Activated T-cell treated with anti-CD3 and anti-CD28 coated beads, Interleukin-2, amount 50 U/mL, for 24 hours (primary cell): ENCODE measurements around the gene NFIX.

Experiments used
- DNase-seq: peaks from one replicate; pipeline ENCODE4 v3.0.0-alpha.2; 2020
- H3K27ac Mint-ChIP-seq: 2 replicates; pipeline ENCODE4 v1.8.0; 2020; ENCODE audit warnings: mild to moderate bottlenecking, mixed read lengths
- H3K27me3 Mint-ChIP-seq: 2 replicates; pipeline ENCODE4 v1.8.0; 2020; ENCODE audit warnings: mixed read lengths
- H3K36me3 Mint-ChIP-seq: 2 replicates; pipeline ENCODE4 v1.8.0; 2020; ENCODE audit warnings: low read depth, mixed read lengths
- H3K4me1 Mint-ChIP-seq: 2 replicates; pipeline ENCODE4 v1.8.0; 2020; ENCODE audit warnings: low read depth, mixed read lengths
- H3K4me3 Mint-ChIP-seq: 2 replicates; pipeline ENCODE4 v1.8.0; 2020; ENCODE audit warnings: mild to moderate bottlenecking, moderate library complexity, mixed read lengths
- H3K9me3 Mint-ChIP-seq: 2 replicates; pipeline ENCODE4 v1.8.0; 2020; ENCODE audit warnings: mixed read lengths

Gene NFIX

DNA sequence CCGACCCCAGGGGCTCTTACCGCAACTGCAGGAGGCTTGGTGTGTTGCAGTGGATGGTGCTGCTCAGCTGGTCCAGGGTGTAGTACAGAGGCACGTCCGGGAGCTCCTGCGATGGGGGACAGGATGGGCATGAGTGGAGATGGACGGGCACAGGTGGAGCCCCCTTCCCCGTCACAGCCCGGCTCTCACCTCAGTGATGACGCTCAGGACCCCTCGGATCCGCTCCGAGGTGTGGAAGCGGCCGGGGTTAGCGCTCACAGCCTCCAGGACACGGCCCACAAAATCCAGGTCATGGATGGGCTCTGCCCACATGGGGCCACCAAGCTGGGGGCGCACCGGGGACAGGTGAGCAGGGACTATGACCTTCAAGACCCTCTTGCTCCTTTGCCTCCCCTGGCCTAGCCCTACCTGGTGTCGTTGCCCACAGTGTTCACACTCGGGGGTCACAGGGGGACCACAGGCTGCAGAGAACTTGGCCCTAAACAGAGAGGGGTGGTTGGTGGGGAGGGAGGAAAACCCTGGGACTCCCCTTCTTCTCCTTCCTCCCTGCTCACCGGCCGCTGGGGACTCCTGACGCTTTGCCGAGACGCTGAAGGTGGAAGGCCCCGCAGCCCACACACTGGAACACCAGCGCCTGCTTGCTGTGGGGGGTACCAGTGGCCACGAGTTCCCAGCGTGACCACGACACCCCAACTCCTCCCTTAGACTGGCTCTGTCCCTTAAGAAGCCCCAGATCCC, 114.3 kb downstream of the NFIX start:
- DNase-seq: no peak
- no peaks in the 10 kb centered on the region for H3K27me3 Mint-ChIP-seq
- no peaks in the 10 kb centered on the region for H3K9me3 Mint-ChIP-seq
- H3K4me3 Mint-ChIP-seq: no peak overlapping the region
- H3K4me1 Mint-ChIP-seq: peaks cover 22% of the 10 kb centered on the region
- no peak overlapping the region for H3K27ac Mint-ChIP-seq
- H3K36me3 Mint-ChIP-seq: peaks cover 78% of the 10 kb centered on the region

- Mint-ChIP-seq H3K4me3 (no peak overlapping the region), H3K4me1 (peaks cover 23% of the 10 kb centered on the region), H3K36me3 (peaks cover 78% of the 10 kb centered on the region), H3K9me3 (no peaks in the 10 kb centered on the region), H3K27ac (no peak overlapping the region), H3K27me3 (no peaks in the 10 kb centered on the region)
- no peak for DNase-seq
Measured at GRCh38 chr19:13110099-13110610, 114.9 kb downstream of the NFIX start.

- Mint-ChIP-seq H3K27ac (no peak overlapping the region), H3K4me3 (no peak overlapping the region), H3K36me3 (peaks cover 80% of the 10 kb centered on the region), H3K9me3 (no peaks in the 10 kb centered on the region), H3K4me1 (peaks cover 23% of the 10 kb centered on the region), H3K27me3 (no peaks in the 10 kb centered on the region)
- DNase-seq: no peak
Measured at GRCh38 chr19:13112555-13112954, 117.3 kb downstream of the NFIX start.

GRCh38 chr19:13115936-13116281, 120.6 kb downstream of the NFIX start:
- Mint-ChIP-seq H3K27me3 (no peaks in the 10 kb centered on the region), H3K36me3 (peaks cover 71% of the 10 kb centered on the region), H3K4me3 (peak overlapping the region; percentile 97), H3K9me3 (no peaks in the 10 kb centered on the region), H3K27ac (peak overlapping the region; percentile 96), H3K4me1 (peaks cover 47% of the 10 kb centered on the region)
- DNase-seq: no peak

DNA sequence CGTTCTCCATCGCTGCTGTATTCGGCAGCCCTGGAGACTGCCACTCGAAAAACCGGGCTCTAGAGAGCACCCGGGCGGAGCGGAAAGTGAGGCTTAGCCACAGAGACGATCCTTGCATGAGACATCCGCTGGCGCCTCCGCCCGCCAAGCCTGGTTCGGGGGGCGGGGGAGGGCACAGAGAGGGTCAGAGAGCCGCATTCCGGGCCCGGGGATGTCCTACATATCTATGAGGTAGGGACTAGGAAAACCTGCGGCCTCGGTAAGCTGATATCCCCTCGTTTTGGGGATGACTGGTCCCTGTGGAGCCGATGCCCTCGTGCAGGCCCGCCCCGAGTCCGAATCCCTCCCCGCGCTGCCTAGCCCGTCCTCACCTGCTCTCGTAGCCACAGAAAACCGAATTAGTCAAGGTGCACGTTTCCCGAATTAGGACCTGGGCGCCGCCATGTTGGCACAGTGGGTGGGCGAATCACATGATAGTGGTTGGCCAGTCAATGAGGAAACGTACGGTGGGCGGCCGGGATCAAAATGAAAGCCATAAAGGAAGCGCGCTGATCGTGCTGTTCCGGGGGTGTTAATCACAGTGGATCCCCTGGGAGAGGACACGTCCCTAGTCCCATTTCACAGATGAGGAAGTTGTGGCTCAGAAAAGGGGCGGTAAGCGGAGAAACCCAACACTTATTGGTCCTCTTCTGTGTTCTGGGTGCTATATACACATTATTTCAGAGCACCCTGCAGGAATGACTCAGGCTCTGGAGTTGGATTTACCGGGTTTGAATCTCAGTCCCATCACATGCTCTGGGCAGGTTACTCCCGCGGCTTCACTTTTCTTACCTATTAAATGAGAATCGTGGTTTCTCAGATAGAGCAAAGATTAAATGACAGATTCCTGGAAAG, 121.3 kb downstream of the NFIX start, which contains the start of gene TRMT1:
TRMT1 (minus strand) TSS at position 459 of the 894 bp plus-strand sequence; CDS start at position 118, 341 bp downstream.
- Mint-ChIP-seq H3K36me3 (peaks cover 74% of the 10 kb centered on the region), H3K27me3 (no peaks in the 10 kb centered on the region), H3K4me3 (peak within 1 kb of the TSS; percentile 97), H3K27ac (peak within 1 kb of the TSS; percentile 96), H3K9me3 (no peaks in the 10 kb centered on the region), H3K4me1 (peaks cover 53% of the 10 kb centered on the region)
- DNase-seq: peak; percentile 92

DNA sequence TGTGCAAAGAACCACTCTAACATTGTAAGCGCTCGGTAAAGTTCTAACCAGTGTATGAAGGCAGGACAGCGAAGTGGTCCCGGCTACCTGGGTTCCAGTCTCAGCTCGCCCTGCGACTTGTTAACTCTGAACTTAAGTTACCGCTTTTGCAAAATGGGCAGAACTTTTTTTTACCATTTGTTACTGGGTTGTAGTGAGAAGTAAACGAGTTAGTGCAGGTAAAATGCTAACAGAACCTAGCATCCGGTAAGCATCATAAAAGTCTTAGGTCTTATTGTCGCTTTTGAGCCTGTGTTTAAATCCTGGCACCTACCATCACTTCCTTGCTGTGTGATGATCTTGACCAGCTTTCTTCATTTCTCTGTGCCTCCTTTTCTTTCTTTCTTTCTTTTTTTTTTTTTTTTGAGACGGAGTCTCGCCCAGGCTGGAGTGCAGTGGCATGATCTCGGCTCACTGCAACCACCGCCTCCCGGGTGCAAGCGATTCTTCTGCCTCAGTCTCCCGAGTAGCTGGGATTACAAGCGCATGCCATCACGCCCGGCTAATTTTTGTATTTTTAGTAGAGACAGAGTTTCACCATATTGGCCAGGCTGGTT, 122.0 kb downstream of the NFIX start:
- H3K27ac Mint-ChIP-seq: peak overlapping the region; percentile 96
- H3K4me3 Mint-ChIP-seq: peak overlapping the region; percentile 97
- peaks cover 61% of the 10 kb centered on the region for H3K4me1 Mint-ChIP-seq
- peak; percentile 52 for DNase-seq
- peaks cover 74% of the 10 kb centered on the region for H3K36me3 Mint-ChIP-seq
- no peaks in the 10 kb centered on the region for H3K27me3 Mint-ChIP-seq
- H3K9me3 Mint-ChIP-seq: no peaks in the 10 kb centered on the region

DNA sequence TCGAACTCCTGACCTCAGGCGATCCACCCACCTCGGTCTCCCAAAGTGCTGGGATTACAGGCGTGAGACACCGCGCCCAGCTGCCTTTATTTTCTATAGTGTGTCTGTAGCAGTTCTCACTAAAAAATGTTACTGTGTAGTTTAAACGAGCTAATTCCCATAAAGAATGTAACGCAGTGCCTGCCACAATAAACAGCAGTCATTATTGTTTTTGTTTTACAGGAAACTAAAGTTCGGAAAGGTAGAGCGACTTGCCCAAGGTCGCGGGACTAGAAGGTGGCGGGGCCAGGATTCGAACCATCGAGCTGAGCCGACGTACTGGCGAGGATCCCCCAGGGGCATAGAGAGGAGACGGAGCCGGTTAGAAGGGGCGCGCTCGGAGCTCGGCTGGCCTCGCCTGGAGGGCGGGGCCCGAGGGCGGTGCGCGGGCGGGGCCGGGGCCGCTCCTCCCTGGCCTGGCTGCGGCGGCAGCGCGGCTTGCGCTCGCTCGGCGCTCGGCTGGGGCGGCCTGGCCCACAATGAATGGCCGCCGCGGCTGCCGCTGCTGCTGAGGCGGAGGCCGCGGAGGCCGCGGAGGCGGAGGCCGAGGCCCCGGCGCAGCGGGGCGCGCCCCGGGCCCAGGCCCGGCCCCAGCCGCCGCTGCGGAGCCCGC, 122.6 kb downstream of the NFIX start, which contains the start of gene NACC1:
NACC1 (plus strand) TSS at position 493 of the 652 bp plus-strand sequence. CDS start 16,944 bp downstream, outside the sequence.
- Mint-ChIP-seq H3K9me3 (no peaks in the 10 kb centered on the region), H3K27ac (peak within 1 kb of the TSS; percentile 96), H3K4me1 (peaks cover 64% of the 10 kb centered on the region), H3K4me3 (peak within 1 kb of the TSS; percentile 97), H3K27me3 (no peaks in the 10 kb centered on the region), H3K36me3 (peaks cover 74% of the 10 kb centered on the region)
- DNase-seq: peak; percentile 95

DNA sequence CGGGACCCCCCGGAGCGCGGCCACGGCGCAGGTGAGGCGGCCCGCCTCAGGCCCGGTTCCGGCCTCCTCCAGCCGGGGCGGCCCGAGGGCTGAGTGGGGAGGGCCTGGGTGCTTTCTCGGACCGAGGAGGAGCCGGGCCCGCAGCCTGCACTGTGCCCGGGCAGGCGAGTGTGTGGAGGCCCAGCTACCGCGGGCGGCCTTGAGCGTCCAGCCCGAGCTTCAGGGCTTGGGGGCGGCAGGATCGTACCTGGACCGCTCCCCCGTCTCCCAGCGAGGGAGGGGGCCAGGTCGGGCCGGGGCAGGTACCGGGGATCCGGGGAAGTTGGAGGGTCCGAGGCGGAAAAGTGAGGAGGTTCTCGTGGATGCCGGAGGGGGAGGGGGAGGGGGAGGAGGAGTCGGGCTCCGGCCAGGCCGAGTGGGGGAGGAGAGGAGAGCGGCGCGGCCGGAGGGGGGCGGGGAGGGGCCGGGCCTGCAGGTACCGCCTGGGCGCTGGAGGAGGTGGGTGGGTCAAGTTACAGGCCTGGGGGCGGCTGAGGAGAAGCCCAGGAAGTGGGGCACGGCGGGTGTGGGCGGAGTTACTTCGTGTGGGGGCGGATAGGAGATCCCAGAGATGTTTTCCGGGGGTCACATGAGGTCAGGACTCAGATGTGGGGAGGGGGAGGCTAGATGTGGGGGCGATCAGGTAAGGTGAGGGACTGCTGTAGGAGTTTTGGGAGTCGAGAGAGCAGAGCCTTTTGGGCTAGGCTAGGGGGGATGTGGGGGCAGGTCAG, 123.3 kb downstream of the NFIX start:
- Mint-ChIP-seq H3K27ac (peak overlapping the region; percentile 87), H3K9me3 (no peaks in the 10 kb centered on the region), H3K36me3 (peaks cover 76% of the 10 kb centered on the region), H3K4me1 (peaks cover 70% of the 10 kb centered on the region), H3K4me3 (peak overlapping the region; percentile 83), H3K27me3 (no peaks in the 10 kb centered on the region)
- peak; percentile 54 for DNase-seq

GRCh38 chr19:13119627-13120026, 124.4 kb downstream of the NFIX start:
- Mint-ChIP-seq H3K27me3 (no peaks in the 10 kb centered on the region), H3K36me3 (peaks cover 76% of the 10 kb centered on the region), H3K4me1 (peaks cover 69% of the 10 kb centered on the region), H3K9me3 (no peaks in the 10 kb centered on the region), H3K4me3 (peak overlapping the region; percentile 83), H3K27ac (peak overlapping the region; percentile 87)
- DNase-seq: no peak

DNA sequence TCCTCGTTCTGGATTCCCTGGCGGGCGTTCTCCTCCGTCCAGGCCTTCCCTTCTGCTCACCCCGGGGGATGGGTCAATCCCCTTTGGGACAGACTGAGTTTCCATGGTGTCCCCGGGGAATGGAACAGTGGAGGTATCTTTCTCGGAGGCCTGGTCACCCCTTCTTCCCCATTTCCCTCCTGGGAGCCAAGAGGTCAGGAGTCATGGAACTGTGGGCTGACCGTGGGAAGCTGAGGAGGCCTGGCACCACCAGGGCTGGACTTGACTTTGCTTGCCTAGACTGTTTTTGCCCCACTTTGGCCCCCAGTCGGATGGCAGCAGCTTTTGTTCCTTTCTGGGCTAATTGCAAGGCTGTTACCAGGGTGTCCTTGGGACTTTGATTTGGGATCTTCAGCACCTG, 124.8 kb downstream of the NFIX start:
- no peak for DNase-seq
- H3K36me3 Mint-ChIP-seq: peaks cover 75% of the 10 kb centered on the region
- H3K9me3 Mint-ChIP-seq: no peaks in the 10 kb centered on the region
- peaks cover 65% of the 10 kb centered on the region for H3K4me1 Mint-ChIP-seq
- peak overlapping the region; percentile 83 for H3K4me3 Mint-ChIP-seq
- H3K27me3 Mint-ChIP-seq: no peaks in the 10 kb centered on the region
- peak overlapping the region; percentile 87 for H3K27ac Mint-ChIP-seq

- Mint-ChIP-seq H3K4me1 (peaks cover 58% of the 10 kb centered on the region), H3K27me3 (no peaks in the 10 kb centered on the region), H3K27ac (peak overlapping the region; percentile 79), H3K36me3 (peaks cover 73% of the 10 kb centered on the region), H3K4me3 (peak overlapping the region; percentile 57), H3K9me3 (no peaks in the 10 kb centered on the region)
- DNase-seq: no peak
Measured at GRCh38 chr19:13120817-13121216, 125.5 kb downstream of the NFIX start.

GRCh38 chr19:13121551-13122274, 126.4 kb downstream of the NFIX start:
- H3K27me3 Mint-ChIP-seq: no peaks in the 10 kb centered on the region
- DNase-seq: no peak
- peaks cover 72% of the 10 kb centered on the region for H3K36me3 Mint-ChIP-seq
- peaks cover 60% of the 10 kb centered on the region for H3K4me1 Mint-ChIP-seq
- peak overlapping the region; percentile 57 for H3K4me3 Mint-ChIP-seq
- peak overlapping the region; percentile 79 for H3K27ac Mint-ChIP-seq
- no peaks in the 10 kb centered on the region for H3K9me3 Mint-ChIP-seq
